Measurements from ENCODE around the gene PRX.
"Not testable (repeated sequence)": the region's sequence is repeated elsewhere in the genome, so short reads cannot be mapped to it uniquely, and the experiment has no call there.

The PRX gene

GRCh38 chr19:40433391-40434216, 20.4 kb upstream of the PRX start:
- DNase-seq (ENCODE audit: low spot score): peak; percentile 93

- DNase-seq (ENCODE audit: low spot score): not testable (repeated sequence)
Measured at GRCh38 chr19:40432760-40433159, 19.6 kb upstream of the PRX start.

DNA sequence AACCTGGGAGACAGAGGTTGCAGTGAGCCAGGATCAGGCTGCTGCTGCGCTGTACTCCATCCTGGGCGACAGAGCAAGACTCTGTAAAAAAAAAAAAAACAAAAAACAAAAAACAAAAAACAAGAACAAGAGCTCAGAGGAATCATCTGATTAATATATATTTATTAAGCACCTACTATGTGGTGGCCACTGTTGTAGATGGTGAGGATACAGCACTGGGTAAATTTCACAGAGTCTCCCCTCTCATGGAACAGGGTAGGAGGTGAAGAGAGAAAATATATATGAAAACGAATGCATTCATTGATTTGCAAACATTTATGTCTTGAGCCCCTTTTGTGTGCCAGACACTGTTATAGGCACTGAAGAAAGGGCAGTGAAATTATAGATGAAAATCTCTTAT, 18.5 kb upstream of the PRX start:
- DNase-seq (ENCODE audit: low spot score): no peak

DNA sequence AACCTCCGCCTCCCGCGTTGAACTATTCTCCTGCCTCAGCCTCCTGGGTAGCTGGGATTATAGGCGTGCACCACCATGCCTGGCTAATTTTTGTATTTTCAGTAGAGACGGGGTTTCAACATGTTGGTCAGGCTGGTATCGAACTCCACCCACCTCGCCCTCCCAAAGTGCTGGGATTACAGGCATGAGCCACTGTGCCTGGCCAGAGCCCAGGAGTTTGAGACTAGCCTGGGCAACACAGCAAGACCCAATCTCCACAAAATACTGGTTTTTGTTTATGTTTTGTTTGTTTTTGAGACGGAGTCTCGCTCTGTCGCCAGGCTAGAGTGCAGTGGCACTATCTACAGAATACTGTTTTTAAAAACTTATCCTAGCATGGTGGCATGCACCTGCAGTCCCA, 17.1 kb upstream of the PRX start:
- not testable (repeated sequence) for DNase-seq (ENCODE audit: low spot score)

DNA sequence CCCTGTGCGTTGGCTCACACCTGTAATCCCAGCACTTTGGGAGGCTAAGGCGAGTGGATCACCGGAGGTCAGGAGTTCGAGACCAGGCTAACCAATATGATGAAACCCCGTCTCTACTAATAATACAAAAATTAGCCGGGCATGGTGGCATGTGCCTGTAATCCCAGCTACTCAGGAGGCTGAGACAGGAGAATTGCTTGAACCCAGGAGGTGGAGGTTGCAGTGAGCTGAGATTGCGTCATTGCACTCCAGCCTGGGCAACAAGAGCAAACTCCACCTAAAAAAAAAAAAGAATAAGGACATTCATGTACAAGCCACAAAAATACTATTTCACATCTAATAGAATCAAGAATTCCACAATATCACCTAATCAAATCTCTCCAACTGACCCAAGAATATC, 15.0 kb upstream of the PRX start:
- not testable (repeated sequence) for DNase-seq (ENCODE audit: low spot score)

DNA sequence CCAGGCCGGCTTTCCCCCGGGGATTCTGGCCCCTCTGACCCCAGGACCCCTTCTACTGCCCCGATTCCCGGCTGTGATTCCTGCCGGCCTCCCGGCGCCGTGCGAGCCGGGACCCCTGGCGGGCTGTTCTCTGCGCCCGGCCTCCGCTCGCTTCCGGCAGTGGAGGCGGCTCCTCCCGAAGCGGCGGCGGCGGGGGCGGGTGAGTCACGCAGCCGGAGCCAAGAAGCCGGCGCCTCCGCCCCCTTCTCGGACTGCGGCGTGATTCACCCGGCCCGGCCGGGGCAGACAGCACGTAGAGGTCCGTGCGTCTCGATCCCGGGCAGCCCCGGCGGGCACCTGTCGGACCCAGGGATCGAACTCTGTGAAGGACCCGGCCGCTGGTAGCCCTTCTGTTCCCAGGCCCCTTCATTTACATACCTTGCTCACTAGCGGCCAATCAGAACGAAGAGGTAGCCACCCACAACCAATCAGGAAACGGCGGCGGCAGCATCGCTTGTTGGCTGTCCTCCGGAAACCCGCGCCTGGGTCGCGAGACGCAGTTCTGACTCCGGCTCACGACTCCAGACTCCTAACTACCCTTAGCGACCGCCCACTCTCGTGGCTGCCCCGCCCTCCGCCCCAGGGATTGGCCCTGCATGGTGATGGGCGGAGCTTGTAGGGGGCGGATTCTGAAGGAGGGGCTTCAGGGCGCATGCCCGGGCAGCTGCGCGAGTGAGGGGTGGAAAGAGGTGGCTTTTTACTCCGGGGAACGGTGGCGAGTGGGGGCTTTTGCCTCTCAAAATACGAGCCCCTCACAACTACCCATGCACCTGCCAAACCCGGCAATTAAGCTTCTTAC, 12.5 kb upstream of the PRX start, which contains the start of gene SERTAD1:
Gene SERTAD1 (minus strand): TSS at position 543 of the 838 bp plus-strand sequence. CDS start 2,446 bp downstream, outside the sequence.
- peak; percentile 94 for DNase-seq (ENCODE audit: low spot score)

DNA sequence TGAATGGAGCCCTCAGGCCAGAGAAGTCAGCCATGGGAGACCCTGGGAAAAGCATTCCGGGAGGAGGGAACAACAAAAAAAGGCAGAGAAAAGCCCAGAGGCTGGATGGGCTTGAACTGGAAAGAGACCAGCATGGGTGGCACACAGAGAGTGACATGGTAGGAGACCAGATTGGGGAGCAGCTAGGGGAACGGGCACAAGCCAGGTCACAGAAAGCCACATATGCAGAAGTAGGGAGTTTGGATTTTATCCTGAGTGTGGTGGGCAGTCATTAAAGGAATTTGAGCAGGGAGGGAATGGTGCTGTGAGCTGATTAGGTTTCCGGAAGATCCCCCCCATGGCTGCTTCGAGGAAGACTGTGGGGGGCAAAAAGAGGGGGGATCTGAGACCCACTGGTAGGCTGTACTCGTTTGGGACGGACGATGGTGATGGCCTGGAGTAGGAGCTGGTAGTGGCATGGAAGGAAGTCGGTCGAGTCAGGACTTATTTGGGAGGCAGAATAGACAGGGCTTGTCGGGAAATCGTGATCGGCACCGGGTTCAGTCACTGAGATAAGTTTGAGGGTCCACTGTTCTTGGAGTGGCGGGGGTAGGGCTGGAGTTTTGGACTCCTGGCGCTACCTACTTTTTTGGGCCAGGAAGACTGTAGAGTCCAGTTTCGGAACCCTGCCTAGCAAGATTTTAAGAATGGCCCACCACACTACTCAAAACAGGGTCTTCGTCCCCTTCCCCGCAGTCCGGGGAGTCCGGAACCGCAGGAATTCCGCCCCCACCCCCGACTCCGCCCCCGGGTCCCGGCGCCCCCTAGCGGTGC, 11.7 kb upstream of the PRX start:
- no peak for DNase-seq (ENCODE audit: low spot score)

DNA sequence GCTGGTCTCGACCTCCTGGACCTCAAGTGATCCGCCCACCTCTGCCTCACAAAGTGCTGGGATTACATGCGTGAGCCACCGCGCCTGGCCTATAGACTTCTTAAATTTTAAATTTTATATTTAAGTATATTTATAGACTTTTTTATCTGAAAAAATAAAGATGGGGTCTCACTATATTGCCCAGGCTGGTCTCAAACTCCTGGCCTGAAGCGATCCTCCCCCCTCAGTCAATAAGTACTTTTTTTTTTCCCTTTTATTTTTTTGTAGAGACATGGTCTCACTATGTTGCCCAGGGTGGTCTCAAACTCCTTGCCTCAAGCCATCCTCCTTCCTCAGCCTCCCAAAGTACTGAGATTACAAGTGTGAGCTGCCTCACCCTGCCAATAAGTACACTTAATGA, 10.8 kb upstream of the PRX start:
- no peak for DNase-seq (ENCODE audit: low spot score)

- no peak for DNase-seq (ENCODE audit: low spot score)
Measured at GRCh38 chr19:40422748-40423566, 9.8 kb upstream of the PRX start.

GRCh38 chr19:40421993-40422747, 9.0 kb upstream of the PRX start:
- DNase-seq (ENCODE audit: low spot score): no peak

DNA sequence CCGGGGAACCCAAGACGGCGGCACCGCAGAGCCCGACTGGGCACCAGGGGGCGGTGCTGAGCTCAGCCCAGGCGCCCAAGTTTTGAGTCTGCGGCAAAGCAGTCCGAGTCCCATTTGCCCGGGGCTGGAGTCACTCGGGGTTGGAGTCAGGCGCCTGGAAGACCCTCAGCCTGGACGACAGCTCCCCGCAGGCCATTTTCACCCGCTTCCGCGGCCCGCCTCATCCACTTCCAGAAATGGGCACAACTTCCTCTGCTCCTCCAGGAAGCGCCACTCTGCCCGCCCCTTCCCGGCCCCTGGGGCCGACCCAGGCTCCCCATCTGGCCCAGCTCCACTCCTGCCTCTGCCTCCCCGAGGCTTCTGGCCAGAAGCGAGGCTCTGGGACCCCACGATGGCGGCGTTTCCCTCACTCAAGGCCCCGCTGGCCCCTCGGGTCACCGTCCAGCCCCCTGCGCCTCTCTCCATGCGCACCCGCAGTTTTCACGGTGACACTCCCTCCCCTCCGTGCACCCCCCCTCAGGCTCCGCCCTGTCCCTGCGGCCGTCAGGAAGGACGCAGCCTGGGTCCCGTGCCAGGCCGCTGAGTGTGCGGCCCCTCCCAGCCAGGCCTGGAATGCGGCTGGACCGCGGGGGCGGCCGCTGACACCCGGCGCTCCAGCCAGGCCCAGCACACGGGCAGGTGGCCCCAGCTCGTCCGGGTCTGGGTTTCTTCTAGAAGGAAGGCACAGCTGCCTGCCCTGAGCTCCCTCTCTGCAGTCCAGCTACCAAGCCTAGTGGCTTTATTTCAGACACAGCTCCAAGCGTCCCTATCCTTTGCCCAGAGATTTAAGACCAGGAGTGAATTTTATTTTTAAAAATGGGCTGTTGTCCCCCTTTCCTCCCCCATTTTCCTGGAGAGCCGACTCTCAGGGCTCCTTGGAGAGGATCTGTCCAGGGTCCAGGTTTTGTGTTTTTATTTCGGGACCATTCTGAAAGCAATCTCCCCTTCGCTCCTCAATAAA, 7.9 kb upstream of the PRX start:
- peak; percentile 88 for DNase-seq (ENCODE audit: low spot score)

- DNase-seq (ENCODE audit: low spot score): no peak
Measured at GRCh38 chr19:40420451-40420765, 7.2 kb upstream of the PRX start.

GRCh38 chr19:40419780-40420179, 6.6 kb upstream of the PRX start:
- no peak for DNase-seq (ENCODE audit: low spot score)

DNA sequence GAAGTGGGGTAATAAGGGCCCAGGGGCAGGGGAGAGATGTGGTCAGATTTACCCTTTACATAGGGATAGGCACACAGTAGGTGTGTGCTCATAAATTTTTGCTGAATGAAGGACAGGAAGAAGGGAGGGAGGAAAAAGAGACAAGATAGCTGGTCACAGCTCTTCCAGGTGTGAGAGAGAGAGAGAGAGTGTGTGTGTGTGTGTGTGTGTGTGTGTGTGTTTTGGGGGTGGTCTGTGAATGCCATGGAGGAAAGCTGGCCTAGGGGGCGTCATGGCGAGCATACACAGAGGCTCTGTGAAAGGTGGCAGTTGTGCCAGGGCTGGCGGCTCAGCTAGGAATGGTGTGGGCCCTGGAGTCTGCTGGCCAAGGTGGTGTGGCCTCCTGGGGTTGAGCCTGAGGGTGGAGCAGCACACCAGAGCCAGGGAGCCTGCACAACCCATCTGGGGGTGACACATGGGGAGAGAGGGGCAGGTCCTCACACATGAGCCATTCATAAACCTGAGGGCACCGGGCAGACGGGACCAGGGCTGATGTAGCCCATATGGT, 6.0 kb upstream of the PRX start:
- no peak for DNase-seq (ENCODE audit: low spot score)

- no peak for DNase-seq (ENCODE audit: low spot score)
Measured at GRCh38 chr19:40418040-40418439, 4.9 kb upstream of the PRX start.

DNA sequence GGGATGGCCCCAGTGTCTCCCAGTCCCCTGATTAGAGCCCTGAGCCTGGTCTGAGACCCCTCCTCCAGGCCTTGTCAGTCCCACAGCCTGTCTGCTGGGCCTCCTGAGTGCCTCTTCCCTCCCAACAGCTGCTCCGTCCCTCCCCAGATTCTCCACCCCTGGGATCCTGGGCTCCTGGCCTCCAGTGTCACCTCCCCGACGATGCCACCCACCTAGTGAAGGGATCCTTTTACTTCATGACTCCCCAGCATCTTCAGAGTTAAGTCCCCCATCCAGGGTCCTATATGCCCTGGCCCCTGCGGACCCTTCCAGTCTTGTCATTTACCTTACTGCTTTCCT, 4.4 kb upstream of the PRX start:
- DNase-seq (ENCODE audit: low spot score): no peak

DNA sequence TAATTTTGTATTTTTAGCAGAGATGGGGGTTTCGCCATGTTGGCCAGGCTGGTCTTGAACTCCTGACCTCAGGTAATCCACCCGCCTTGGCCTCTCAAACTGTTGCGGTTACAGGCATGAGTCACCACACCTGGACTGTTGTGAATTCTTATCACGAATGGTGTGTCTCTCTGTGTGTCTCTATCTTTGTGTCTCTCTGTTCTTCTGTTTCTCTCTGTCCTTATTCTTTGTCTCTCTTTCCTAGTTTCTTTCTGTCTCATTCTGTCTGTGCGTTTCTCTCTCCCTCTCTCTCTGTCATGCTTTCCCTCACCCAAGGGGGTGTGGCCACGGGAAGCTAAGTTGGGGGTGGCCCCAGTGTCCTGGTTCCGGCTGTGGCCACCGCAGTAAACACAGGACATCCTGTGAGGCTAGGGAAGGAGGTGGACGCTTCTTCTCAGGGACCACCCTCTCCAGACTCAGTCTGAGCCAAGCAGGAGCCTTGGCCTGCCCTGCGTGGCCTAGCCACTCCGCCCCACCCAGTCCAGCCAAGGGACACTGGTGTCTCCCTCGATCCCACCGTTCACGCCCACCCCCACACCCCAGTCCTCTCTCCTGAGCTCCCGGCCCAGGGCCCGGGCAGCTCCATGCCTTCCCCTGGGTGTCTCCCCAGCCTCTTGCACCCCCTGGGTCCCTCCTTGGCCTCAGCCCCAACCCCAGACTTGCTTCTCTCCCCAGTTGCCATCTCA, 3.9 kb upstream of the PRX start:
- DNase-seq (ENCODE audit: low spot score): no peak

DNA sequence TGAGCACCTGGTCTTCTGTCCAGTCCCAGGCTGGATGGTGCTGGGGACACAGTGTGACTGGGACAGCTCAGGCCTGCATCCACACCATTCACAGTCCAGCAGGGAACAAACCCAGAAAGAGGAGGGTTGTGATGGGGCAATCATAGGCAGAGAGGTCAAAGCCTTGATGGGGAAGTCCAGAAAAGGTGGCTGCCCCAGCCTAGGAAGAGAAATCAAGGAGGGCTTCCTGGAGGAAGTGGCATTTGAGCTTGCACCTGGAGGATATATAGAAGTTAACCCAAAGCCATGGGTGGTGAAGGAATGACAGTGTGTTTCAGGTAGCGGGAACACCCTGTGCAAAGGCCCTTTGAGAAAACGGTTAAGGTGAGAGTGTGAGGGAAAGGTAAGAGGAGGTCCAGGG, 2.6 kb upstream of the PRX start:
- DNase-seq (ENCODE audit: low spot score): no peak

Measured in iPS-NIHi11 (cell line).